HEK293T (cell line): ENCODE measurements around the gene RHBDD1.

ENCODE experiments used
- CTCF ChIA-PET: fragments of 350-600 bp; formaldehyde crosslinking; extraction: SDS; loops from one replicate; lab custom pipeline; 2021; ENCODE audit warnings: antibody characterized with exemption, inconsistent platforms; lab: Yijun Ruan, JAX
- POLR2A ChIA-PET: fragments of 350-600 bp; formaldehyde crosslinking; extraction: SDS; loops from one replicate; lab custom pipeline; 2020; ENCODE audit warnings: antibody characterized with exemption, inconsistent platforms; lab: Yijun Ruan, JAX
- DNase-seq: peaks from one replicate; pipeline ENCODE4 v3.0.0; 2012; ENCODE audit warnings: mixed read lengths; ENCODE audit errors: extremely low spot score
- ARNT ChIP-seq: fragments of 450-650 bp; IDR thresholded peaks from 2 replicates; pipeline ENCODE4 v1.6.1; 2017; ENCODE audit warnings: mild to moderate bottlenecking
- BHLHE40 ChIP-seq: fragments of 450-650 bp; IDR thresholded peaks from 2 replicates; pipeline ENCODE4 v1.6.1; 2016; ENCODE audit warnings: mild to moderate bottlenecking, moderate library complexity, borderline replicate concordance
- CTBP1 ChIP-seq: fragments of 450-650 bp; IDR thresholded peaks from 2 replicates; pipeline ENCODE4 v1.6.1; 2016; ENCODE audit warnings: borderline replicate concordance
- ELF4 ChIP-seq: fragments of 450-650 bp; IDR thresholded peaks from 2 replicates; pipeline ENCODE4 v1.6.1; 2017; ENCODE audit warnings: antibody characterized with exemption
- FOXA1 ChIP-seq: fragments of 450-650 bp; IDR thresholded peaks from 2 replicates; pipeline ENCODE4 v1.6.1; 2016; ENCODE audit warnings: mild to moderate bottlenecking
- FOXK2 ChIP-seq: fragments of 450-650 bp; IDR thresholded peaks from 2 replicates; pipeline ENCODE4 v1.6.1; 2016; ENCODE audit warnings: mild to moderate bottlenecking
- FOXM1 ChIP-seq: fragments of 450-650 bp; IDR thresholded peaks from 2 replicates; pipeline ENCODE4 v1.6.1; 2017; ENCODE audit warnings: mild to moderate bottlenecking, borderline replicate concordance
- HDGF ChIP-seq: fragments of 450-650 bp; IDR thresholded peaks from 2 replicates; pipeline ENCODE4 v1.6.1; 2017; ENCODE audit warnings: antibody characterized with exemption, borderline replicate concordance
- L3MBTL2 ChIP-seq: fragments of 450-650 bp; conservative IDR thresholded peaks from 2 replicates; pipeline ENCODE4 v1.6.1; 2016; ENCODE audit warnings: mild to moderate bottlenecking
- LEF1 ChIP-seq: fragments of 450-650 bp; IDR thresholded peaks from 2 replicates; pipeline ENCODE4 v1.6.1; 2017; ENCODE audit warnings: mild to moderate bottlenecking, borderline replicate concordance
- NFRKB ChIP-seq: fragments of 450-650 bp; IDR thresholded peaks from 2 replicates; pipeline ENCODE4 v1.6.1; 2016; ENCODE audit warnings: mild to moderate bottlenecking, moderate library complexity
- PKNOX1 ChIP-seq: fragments of 450-650 bp; IDR thresholded peaks from 2 replicates; pipeline ENCODE4 v1.6.1; 2016
- SP1 ChIP-seq: fragments of 450-650 bp; IDR thresholded peaks from 2 replicates; pipeline ENCODE4 v1.6.1; 2017
- SUZ12 ChIP-seq: fragments of 450-650 bp; IDR thresholded peaks from 2 replicates; pipeline ENCODE4 v1.6.1; 2016; ENCODE audit warnings: mild to moderate bottlenecking
- TARDBP ChIP-seq: fragments of 450-650 bp; IDR thresholded peaks from 2 replicates; pipeline ENCODE4 v1.6.1; 2016
- ZNF384 ChIP-seq: fragments of 450-650 bp; IDR thresholded peaks from 2 replicates; pipeline ENCODE4 v1.6.1; 2016

Gene RHBDD1

GRCh38 chr2:226802573-226802972 lies 33.3 kb upstream of the RHBDD1 start:
- peak; percentile 37 for DNase-seq
- POLR2A ChIA-PET = no interaction called here
- TF ChIP-seq TARDBP = no peak
- TF ChIP-seq FOXM1 = no peak
- no peak for TF ChIP-seq CTBP1
- TF ChIP-seq FOXK2 = no peak
- TF ChIP-seq PKNOX1 = no peak
- TF ChIP-seq HDGF = no peak
- TF ChIP-seq ZNF384 = no peak
- TF ChIP-seq ARNT = no peak
- CTCF ChIA-PET = interaction anchor here (0.6 to 1.2 kb wide), 9 partner anchors 10 to 914 kb away, joined by 3 to 5 read pairs (median 3); no protein-coding TSS in a partner anchor

GRCh38 chr2:226803410-226803809 lies 32.4 kb upstream of the RHBDD1 start:
- ChIA-PET POLR2A (interaction anchor here (0.6 kb wide), 1 partner anchor 21 kb away, joined by 3 read pairs; no protein-coding TSS in a partner anchor), CTCF (interaction anchor here (0.9 to 1.2 kb wide), 2 partner anchors 11 to 914 kb away, joined by 3 read pairs; no protein-coding TSS in a partner anchor)
- no peak for DNase-seq
- no peak for TF ChIP-seq NFRKB
- TF ChIP-seq FOXA1 = no peak
- TF ChIP-seq BHLHE40 = no peak
- TF ChIP-seq SP1 = no peak
- no peak for TF ChIP-seq CTBP1
- TF ChIP-seq L3MBTL2 = no peak
- no peak for TF ChIP-seq LEF1
- no peak for TF ChIP-seq ARNT
- TF ChIP-seq HDGF = no peak
- TF ChIP-seq FOXM1 = no peak
- no peak for TF ChIP-seq PKNOX1
- TF ChIP-seq FOXK2 = no peak
- no peak for TF ChIP-seq ZNF384
- TF ChIP-seq SUZ12 = no peak
- no peak for TF ChIP-seq ELF4
- TF ChIP-seq TARDBP = no peak

- POLR2A ChIA-PET = no interaction called here
- CTCF ChIA-PET = no interaction called here
- no peak for TF ChIP-seq LEF1
- TF ChIP-seq FOXA1 = no peak
- no peak for TF ChIP-seq FOXM1
These were observed 22.6 kb upstream of the RHBDD1 start for GRCh38 chr2:226813148-226813701.

GRCh38 chr2:226818930-226819329 lies 16.9 kb upstream of the RHBDD1 start:
- CTCF ChIA-PET = interaction anchor here (0.6 kb wide), 1 partner anchor 16 kb away, joined by 3 read pairs; no protein-coding TSS in a partner anchor
- DNase-seq = no peak
- TF ChIP-seq ZNF384 (no peak), TARDBP (no peak), NFRKB (no peak), LEF1 (no peak), FOXA1 (no peak), ARNT (no peak), SUZ12 (no peak), CTBP1 (no peak), L3MBTL2 (no peak), HDGF (no peak), FOXK2 (no peak)
- POLR2A ChIA-PET = no interaction called here

More at GRCh38 chr2:226813148-226813701, 22.6 kb upstream of the RHBDD1 start:
- DNase-seq = no peak

GRCh38 chr2:226825056-226825455 lies 10.8 kb upstream of the RHBDD1 start:
- ChIA-PET POLR2A (no interaction called here), CTCF (no interaction called here)
- TF ChIP-seq FOXK2 (no peak), SP1 (no peak), ARNT (no peak), ZNF384 (no peak), ELF4 (no peak)
- no peak for DNase-seq

GRCh38 chr2:226828191-226828590 lies 7.7 kb upstream of the RHBDD1 start:
- no peak for DNase-seq
- ChIA-PET CTCF (no interaction called here), POLR2A (no interaction called here)
- TF ChIP-seq L3MBTL2 = no peak
- no peak for TF ChIP-seq ZNF384
- TF ChIP-seq ELF4 = no peak
- TF ChIP-seq FOXA1 = no peak
- no peak for TF ChIP-seq FOXK2
- no peak for TF ChIP-seq SP1
- no peak for TF ChIP-seq ARNT
- no peak for TF ChIP-seq TARDBP
- no peak for TF ChIP-seq SUZ12
- TF ChIP-seq CTBP1 = no peak
- TF ChIP-seq HDGF = no peak

- CTCF ChIA-PET = interaction anchor here (0.6 kb wide), 1 partner anchor 27 kb away, joined by 3 read pairs; no protein-coding TSS in a partner anchor
- no peak for TF ChIP-seq BHLHE40
- TF ChIP-seq NFRKB = no peak
- TF ChIP-seq FOXK2 = no peak
- POLR2A ChIA-PET = no interaction called here
- DNase-seq = no peak
These were observed 5.9 kb upstream of the RHBDD1 start for GRCh38 chr2:226829721-226830631.
